B cell (primary cell): Measurements from ENCODE around the gene ARHGAP18.

Source experiments
- CTCF ChIP-seq: fragments of 200-600 bp; IDR thresholded peaks from one replicate; pipeline ENCODE4 v1.8.0; 2022; ENCODE audit warnings: antibody characterized with exemption, mild to moderate bottlenecking
- EZH2 ChIP-seq: IDR thresholded peaks from 2 replicates; pipeline ENCODE4 v1.6.1; 2012; ENCODE audit warnings: borderline replicate concordance, low read depth, mild to moderate bottlenecking, moderate library complexity, low read length; ENCODE audit not compliant: insufficient read depth, poor library complexity, severe bottlenecking

DNA sequence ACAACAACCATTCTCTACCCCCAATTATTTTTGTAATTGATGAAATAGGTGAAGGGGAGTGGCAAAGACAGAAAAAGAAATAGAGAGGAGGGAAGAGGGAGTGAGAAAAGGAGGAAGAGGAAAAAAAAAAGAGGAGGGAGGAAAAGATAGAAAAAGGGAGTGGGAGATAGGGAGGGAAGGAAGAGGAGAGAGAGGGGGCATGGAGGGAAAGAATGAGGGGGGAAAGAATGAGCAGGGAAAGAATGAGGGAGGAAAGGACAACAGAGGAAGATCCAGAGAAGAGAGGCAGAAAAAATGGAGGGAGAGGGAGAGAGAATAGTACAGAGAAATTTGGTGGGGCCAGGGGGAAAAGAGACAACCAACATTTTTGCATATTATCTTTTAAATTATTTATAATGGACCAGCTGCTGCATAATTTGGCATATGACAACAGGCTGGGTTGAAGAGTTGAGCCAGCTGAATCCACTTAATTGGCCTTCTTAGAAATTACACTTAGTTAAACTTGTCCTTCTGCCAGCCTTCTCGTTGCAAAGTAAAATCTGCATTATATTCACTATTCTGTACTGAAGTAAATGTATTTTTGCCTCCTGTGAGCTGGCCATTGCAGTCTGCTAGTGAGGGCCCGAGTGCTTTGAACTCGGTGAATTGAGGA is 101.0 kb downstream of the ARHGAP18 start:
- TF ChIP-seq CTCF, result peak; percentile 7
- no peak for TF ChIP-seq EZH2
